IMR-90 (cell line): ENCODE measurements around the gene KRT35. TPM values are rescaled to one million over a fixed set of nuclear protein-coding genes. Genes with fewer than 3 reads are reported as not detected.

Source experiments
- ATAC-seq: fragments of 200-7000 bp; cut with Tn5 transposase; 2 replicates; pipeline ENCODE4 v1.9.1; 2020; ENCODE audit warnings: low read depth, mild to moderate bottlenecking, moderate library complexity
- BruUV-seq: library from RNA; stranded (reverse); fragments of 400-500 nt; replicated peaks from 2 replicates; lab custom pipeline; 2021; lab: Mats Ljungman, UMichigan
- CTCF ChIA-PET: fragments of 300-600 bp; formaldehyde crosslinking; extraction: SDS; loops from one replicate; lab custom pipeline; 2021; ENCODE audit warnings: antibody characterized with exemption; lab: Yijun Ruan, JAX
- POLR2A ChIA-PET: fragments of 300-600 bp; sonication (Branson Sonifier 250); formaldehyde crosslinking; loops from one replicate; lab custom pipeline; 2022; ENCODE audit warnings: antibody characterized with exemption; ENCODE audit not compliant: unreplicated experiment; lab: Charles Lee
- DNase-seq: peaks from one replicate; pipeline ENCODE4 v3.0.0; 2013
- H2AFZ ChIP-seq: replicated peaks from 2 replicates; pipeline ENCODE3; 2013; ENCODE audit warnings: low read length, mild to moderate bottlenecking; ENCODE audit not compliant: poor library complexity
- H2AK5ac ChIP-seq: 2 replicates; pipeline ENCODE4 v1.6.1; 2013; ENCODE audit warnings: low read depth, low read length, inconsistent platforms
- H2AK9ac ChIP-seq: replicated peaks from 2 replicates; pipeline ENCODE3; 2013; ENCODE audit warnings: mild to moderate bottlenecking, low read depth, low read length, moderate library complexity; ENCODE audit not compliant: poor library complexity
- H2BK120ac ChIP-seq: 2 replicates; pipeline ENCODE4 v1.6.1; 2013; ENCODE audit warnings: low read depth, low read length, inconsistent platforms
- H2BK15ac ChIP-seq: 3 replicates; pipeline ENCODE4 v1.6.1; 2013; ENCODE audit warnings: low read depth, low read length, inconsistent platforms
- H2BK20ac ChIP-seq: 2 replicates; pipeline ENCODE4 v1.6.1; 2013; ENCODE audit warnings: low read depth, mild to moderate bottlenecking, inconsistent platforms, low read length, moderate library complexity
- H2BK5ac ChIP-seq: 2 replicates; pipeline ENCODE4 v1.6.1; 2013; ENCODE audit warnings: mild to moderate bottlenecking, low read depth, low read length, inconsistent platforms; ENCODE audit not compliant: poor library complexity, severe bottlenecking
- H3K14ac ChIP-seq: replicated peaks from 2 replicates; pipeline ENCODE4 v1.6.1; 2013; ENCODE audit warnings: low read depth, low read length, inconsistent platforms
- H3K18ac ChIP-seq: 2 replicates; pipeline ENCODE4 v1.6.1; 2013; ENCODE audit warnings: low read depth, low read length, control low read depth
- H3K23ac ChIP-seq: 2 replicates; pipeline ENCODE4 v1.6.1; 2013; ENCODE audit warnings: low read depth, low read length, inconsistent platforms
- H3K27ac ChIP-seq: 2 replicates; pipeline ENCODE4 v1.5.1; 2013; ENCODE audit warnings: mild to moderate bottlenecking, control low read depth, low read length; ENCODE audit not compliant: insufficient read depth
- H3K27me3 ChIP-seq: 2 replicates; pipeline ENCODE4 v1.6.1; 2013; ENCODE audit warnings: low read length; ENCODE audit not compliant: control insufficient read depth, insufficient read depth
- H3K36me3 ChIP-seq: 2 replicates; pipeline ENCODE4 v1.6.1; 2013; ENCODE audit warnings: low read length, mixed read lengths; ENCODE audit not compliant: control insufficient read depth, insufficient read depth
- H3K4ac ChIP-seq: 2 replicates; pipeline ENCODE4 v1.6.1; 2013; ENCODE audit warnings: low read depth, low read length, inconsistent platforms
- H3K4me1 ChIP-seq: 2 replicates; pipeline ENCODE4 v1.6.1; 2013; ENCODE audit warnings: low read length, mixed read lengths; ENCODE audit not compliant: control insufficient read depth, insufficient read depth
- H3K4me2 ChIP-seq: 2 replicates; pipeline ENCODE4 v1.6.1; 2013; ENCODE audit warnings: low read depth, mild to moderate bottlenecking, control low read depth, low read length, moderate library complexity
- H3K4me3 ChIP-seq: 2 replicates; pipeline ENCODE4 v1.5.1; 2013; ENCODE audit warnings: low read depth, mild to moderate bottlenecking, control low read depth, low read length, moderate library complexity; ENCODE audit not compliant: insufficient read depth
- H3K56ac ChIP-seq: 2 replicates; pipeline ENCODE4 v1.6.1; 2013; ENCODE audit warnings: low read length, inconsistent platforms; ENCODE audit not compliant: insufficient read depth; ENCODE audit errors: extremely low read depth
- H3K79me1 ChIP-seq, 2 experiments: 2 replicates each; pipeline ENCODE4 v1.6.1; 2013; ENCODE audit warnings: low read length in 2 of 2, inconsistent platforms in 1 of 2, low read depth in 1 of 2
- H3K9ac ChIP-seq: 2 replicates; pipeline ENCODE4 v1.6.1; 2013; ENCODE audit warnings: low read depth, low read length, control low read depth
- H3K9me1 ChIP-seq: 2 replicates; pipeline ENCODE4 v1.6.1; 2013; ENCODE audit warnings: low read length, inconsistent platforms; ENCODE audit not compliant: insufficient read depth
- H3K9me3 ChIP-seq: 2 replicates; pipeline ENCODE4 v1.6.1; 2013; ENCODE audit warnings: low read length; ENCODE audit not compliant: control insufficient read depth, insufficient read depth
- H4K20me1 ChIP-seq: 2 replicates; pipeline ENCODE4 v1.6.1; 2013; ENCODE audit warnings: low read length, inconsistent platforms; ENCODE audit not compliant: insufficient read depth
- H4K5ac ChIP-seq: 2 replicates; pipeline ENCODE4 v1.6.1; 2013; ENCODE audit warnings: mild to moderate bottlenecking, low read depth, low read length, control low read depth
- H4K8ac ChIP-seq, 2 experiments: 2 replicates each; pipeline ENCODE4 v1.6.1; 2013; ENCODE audit warnings: low read depth in 2 of 2, low read length in 2 of 2, control low read depth in 1 of 2, inconsistent platforms in 1 of 2
- H4K91ac ChIP-seq: 2 replicates; pipeline ENCODE4 v1.6.1; 2013; ENCODE audit warnings: low read depth, low read length, inconsistent platforms; ENCODE audit not compliant: insufficient read depth
- FOS ChIP-seq: fragments of 150-350 bp; IDR thresholded peaks from 2 replicates; pipeline ENCODE4 v1.6.1; 2016; ENCODE audit warnings: low read depth, low read length
- MAFK ChIP-seq: IDR thresholded peaks from 2 replicates; pipeline ENCODE4 v1.6.1; 2012; ENCODE audit warnings: low read depth, low read length, improper control_type of control experiment
- MXI1 ChIP-seq: IDR thresholded peaks from 2 replicates; pipeline ENCODE4 v1.6.1; 2012; ENCODE audit warnings: low read depth, mild to moderate bottlenecking, low read length, moderate library complexity, borderline replicate concordance
- RCOR1 ChIP-seq: IDR thresholded peaks from 2 replicates; pipeline ENCODE4 v1.6.1; 2012; ENCODE audit warnings: mild to moderate bottlenecking, low read length, improper control_type of control experiment; ENCODE audit not compliant: insufficient replicate concordance
- RFX5 ChIP-seq: IDR thresholded peaks from 2 replicates; pipeline ENCODE4 v1.8.0; 2012; ENCODE audit warnings: low read depth, mild to moderate bottlenecking, low read length, moderate library complexity
- USF2 ChIP-seq: fragments of 150-350 bp; IDR thresholded peaks from 2 replicates; pipeline ENCODE4 v1.6.1; 2017; ENCODE audit warnings: mild to moderate bottlenecking, antibody characterized with exemption, low read length, low read depth
- WGBS, 2 experiments: methylation state at CpG; one replicate each; pipeline versions ENCODE4 v1.1.5 to v1.1.7; 2013; ENCODE audit warnings: missing lambda C conversion rate in 2 of 2; ENCODE audit not compliant: insufficient read length in 1 of 2; ENCODE audit errors: extremely low coverage in 2 of 2; 5-methylcytosine and 5-hydroxymethylcytosine counted together
- dilution Hi-C: fragments of 300-500 bp; cut with HindIII; formaldehyde crosslinking; loops from one replicate; pipeline ENCODE4 v1.14.3; 2018; ENCODE audit warnings: low sequenced_read_pairs; ENCODE audit not compliant: unreplicated experiment
- in situ Hi-C: fragments of 300-500 bp; cut with MboI; formaldehyde crosslinking; loops from 3 replicates; pipeline ENCODE4 v1.14.3; 2019; ENCODE audit warnings: low sequenced_read_pairs, inconsistent platforms, mixed read lengths
- intact Hi-C: fragments of 100-400 bp; cut with micrococcal nuclease; formaldehyde crosslinking; loops from 2 replicates; pipeline ENCODE4 v1.10.0; 2022
- polyA plus RNA-seq, 3 experiments: library from polyadenylated mRNA; depleted of rRNA; stranded (reverse); fragments of >200 nt; gene quantifications; 2 replicates each; pipeline ENCODE4 v1.2.3, GENCODE V29; 2012; ENCODE audit warnings: low replicate concordance in 1 of 3
- total RNA-seq: library from RNA; depleted of rRNA; stranded (reverse); fragments of >200 nt; gene quantifications from 2 replicates; pipeline ENCODE4 v1.2.3, GENCODE V29; 2012
- TF ChIP-seq, protein P1 (sequence below): fragments of 150-350 bp; IDR thresholded peaks from 2 replicates; pipeline ENCODE4 v1.6.1; 2016; ENCODE audit warnings: low read depth, mild to moderate bottlenecking, low read length, moderate library complexity, borderline replicate concordance
- TF ChIP-seq, protein P2 (sequence below): conservative IDR thresholded peaks from 2 replicates; pipeline ENCODE4 v1.5.1; 2012; ENCODE audit warnings: mild to moderate bottlenecking, low read depth, low read length, improper control_type of control experiment

Gene KRT35
- total and polyA plus RNA-seq, 2 of the 4 experiments (the other 2 are of a cell fraction): not detected

DNA sequence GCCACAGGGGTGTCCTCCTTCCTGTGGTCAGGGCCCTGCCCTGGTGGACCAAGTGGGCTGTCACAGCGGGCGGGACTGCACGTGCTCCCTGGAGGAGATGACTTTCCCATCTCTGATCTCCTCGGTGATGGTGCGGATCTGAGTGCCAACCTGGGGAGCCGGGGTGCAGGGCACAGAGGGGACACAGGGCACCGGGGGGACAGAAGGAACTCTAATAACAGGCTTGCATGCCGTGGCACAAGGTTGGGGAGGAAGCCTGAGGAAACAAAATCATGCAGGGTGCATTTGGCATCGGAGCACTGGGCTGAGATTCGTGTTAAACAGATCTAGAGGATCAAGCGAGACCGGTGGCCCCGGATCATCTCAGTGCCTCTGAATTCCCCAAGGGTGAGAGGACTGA is 5.4 kb upstream of the KRT35 start:
- intact Hi-C loops (no loop called here), in situ Hi-C loops (no loop called here), dilution Hi-C loops (no loop called here)
- no peak overlapping the region for H3K23ac ChIP-seq
- H3K79me1 ChIP-seq: no peaks in the 10 kb centered on the region
- no peak overlapping the region for H3K4ac ChIP-seq
- H3K9me1 ChIP-seq: no peaks in the 10 kb centered on the region
- H4K20me1 ChIP-seq: no peaks in the 10 kb centered on the region
- no peak overlapping the region for H2BK5ac ChIP-seq
- no peaks in the 10 kb centered on the region for H3K9me3 ChIP-seq
- H3K9ac ChIP-seq: no peak overlapping the region
- no peaks in the 10 kb centered on the region for H3K4me1 ChIP-seq
- H2AK5ac ChIP-seq: no peak overlapping the region
- DNase-seq: no peak
- H2AK9ac ChIP-seq: no peak overlapping the region
- TF ChIP-seq MXI1: no peak
- no peak for TF ChIP-seq RFX5
- TF ChIP-seq, protein P1, sequence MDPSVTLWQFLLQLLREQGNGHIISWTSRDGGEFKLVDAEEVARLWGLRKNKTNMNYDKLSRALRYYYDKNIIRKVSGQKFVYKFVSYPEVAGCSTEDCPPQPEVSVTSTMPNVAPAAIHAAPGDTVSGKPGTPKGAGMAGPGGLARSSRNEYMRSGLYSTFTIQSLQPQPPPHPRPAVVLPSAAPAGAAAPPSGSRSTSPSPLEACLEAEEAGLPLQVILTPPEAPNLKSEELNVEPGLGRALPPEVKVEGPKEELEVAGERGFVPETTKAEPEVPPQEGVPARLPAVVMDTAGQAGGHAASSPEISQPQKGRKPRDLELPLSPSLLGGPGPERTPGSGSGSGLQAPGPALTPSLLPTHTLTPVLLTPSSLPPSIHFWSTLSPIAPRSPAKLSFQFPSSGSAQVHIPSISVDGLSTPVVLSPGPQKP: no peak
- TF ChIP-seq RCOR1: no peak
- TF ChIP-seq MAFK: no peak
- no peak for TF ChIP-seq USF2
- no peak for TF ChIP-seq FOS
- TF ChIP-seq, protein P2, sequence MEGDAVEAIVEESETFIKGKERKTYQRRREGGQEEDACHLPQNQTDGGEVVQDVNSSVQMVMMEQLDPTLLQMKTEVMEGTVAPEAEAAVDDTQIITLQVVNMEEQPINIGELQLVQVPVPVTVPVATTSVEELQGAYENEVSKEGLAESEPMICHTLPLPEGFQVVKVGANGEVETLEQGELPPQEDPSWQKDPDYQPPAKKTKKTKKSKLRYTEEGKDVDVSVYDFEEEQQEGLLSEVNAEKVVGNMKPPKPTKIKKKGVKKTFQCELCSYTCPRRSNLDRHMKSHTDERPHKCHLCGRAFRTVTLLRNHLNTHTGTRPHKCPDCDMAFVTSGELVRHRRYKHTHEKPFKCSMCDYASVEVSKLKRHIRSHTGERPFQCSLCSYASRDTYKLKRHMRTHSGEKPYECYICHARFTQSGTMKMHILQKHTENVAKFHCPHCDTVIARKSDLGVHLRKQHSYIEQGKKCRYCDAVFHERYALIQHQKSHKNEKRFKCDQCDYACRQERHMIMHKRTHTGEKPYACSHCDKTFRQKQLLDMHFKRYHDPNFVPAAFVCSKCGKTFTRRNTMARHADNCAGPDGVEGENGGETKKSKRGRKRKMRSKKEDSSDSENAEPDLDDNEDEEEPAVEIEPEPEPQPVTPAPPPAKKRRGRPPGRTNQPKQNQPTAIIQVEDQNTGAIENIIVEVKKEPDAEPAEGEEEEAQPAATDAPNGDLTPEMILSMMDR: no peak
- H3K18ac ChIP-seq: no peak overlapping the region
- no peak overlapping the region for H4K91ac ChIP-seq
- ChIA-PET POLR2A (no interaction called here), CTCF (no interaction called here)
- WGBS, 2 experiments: 95% methylated on average over 12 of the region's 13 CpGs; no CpG with 5 or more reads in 1 of the 2 experiments
- no peak overlapping the region for H3K4me2 ChIP-seq
- no peak overlapping the region for H3K56ac ChIP-seq
- H3K4me3 ChIP-seq: no peak overlapping the region
- no peaks in the 10 kb centered on the region for H3K36me3 ChIP-seq
- no peak overlapping the region for H2BK120ac ChIP-seq
- H4K5ac ChIP-seq: no peak overlapping the region
- no peak overlapping the region for H2BK20ac ChIP-seq
- H3K27ac ChIP-seq: no peak overlapping the region
- no peak overlapping the region for H3K14ac ChIP-seq
- no peak for ATAC-seq
- BruUV-seq: no TSS peak
- H2AFZ ChIP-seq: no peak overlapping the region
- H4K8ac ChIP-seq: no peak overlapping the region
- no peak overlapping the region for H2BK15ac ChIP-seq
- H3K27me3 ChIP-seq: peaks cover 7% of the 10 kb centered on the region; the same call in 1 of the 2 replicates
